Smooth muscle cell (in vitro differentiated cells): ENCODE data around the gene PHLPP2. TPM values are rescaled to one million over a fixed set of nuclear protein-coding genes. Genes with fewer than 3 reads are reported as not detected.
A peak's percentile ranks its signal among the peaks of the same experiment; 100 is the strongest.

Experiments
- DNase-seq: peaks from one replicate; lab custom pipeline; 2025; ENCODE audit not compliant: unreplicated experiment; lab: John Stamatoyannopoulos, UW
- H2AFZ ChIP-seq: fragments of 200-600 bp; sonication (generic); 2 replicates; pipeline ENCODE4 v1.6.0; 2016; ENCODE audit warnings: antibody characterized with exemption, low read depth, mild to moderate bottlenecking
- H3F3A ChIP-seq: fragments of 200-600 bp; sonication (generic); 2 replicates; pipeline ENCODE4 v1.6.0; 2017; ENCODE audit warnings: antibody characterized with exemption, low read depth
- H3K27ac ChIP-seq: fragments of 200-600 bp; sonication (generic); 2 replicates; pipeline ENCODE4 v1.5.1; 2016; ENCODE audit warnings: low read depth, mild to moderate bottlenecking
- H3K27me3 ChIP-seq: fragments of 200-600 bp; sonication (generic); 2 replicates; pipeline ENCODE4 v1.6.1; 2016; ENCODE audit warnings: low read depth, mild to moderate bottlenecking
- H3K36me3 ChIP-seq: fragments of 200-600 bp; sonication (generic); 2 replicates; pipeline ENCODE4 v1.5.1; 2016; ENCODE audit warnings: low read depth
- H3K4me1 ChIP-seq: fragments of 200-600 bp; sonication (generic); 2 replicates; pipeline ENCODE4 v1.5.1; 2016; ENCODE audit warnings: low read depth
- H3K4me2 ChIP-seq: fragments of 200-600 bp; sonication (generic); 2 replicates; pipeline ENCODE4 v1.6.0; 2016; ENCODE audit warnings: mild to moderate bottlenecking
- H3K4me3 ChIP-seq: fragments of 200-600 bp; sonication (generic); 2 replicates; pipeline ENCODE4 v1.5.1; 2016; ENCODE audit warnings: mild to moderate bottlenecking
- H3K79me2 ChIP-seq: fragments of 200-600 bp; sonication (generic); 2 replicates; pipeline ENCODE4 v1.6.0; 2016; ENCODE audit warnings: low read depth, mild to moderate bottlenecking
- H3K9ac ChIP-seq: fragments of 200-600 bp; sonication (generic); 2 replicates; pipeline ENCODE4 v1.6.0; 2016; ENCODE audit warnings: low read depth
- H3K9me3 ChIP-seq: fragments of 200-600 bp; sonication (generic); replicated peaks from 2 replicates; pipeline ENCODE4 v1.5.1; 2016; ENCODE audit warnings: low read depth
- H4K20me1 ChIP-seq: fragments of 200-600 bp; sonication (generic); 2 replicates; pipeline ENCODE4 v1.6.0; 2016; ENCODE audit warnings: low read depth
- WGBS: methylation state at CpG from one replicate; pipeline ENCODE4 v1.1.7; 2016; ENCODE audit warnings: low lambda C conversion rate; 5-methylcytosine and 5-hydroxymethylcytosine counted together
- polyA plus RNA-seq: library from polyadenylated mRNA; unstranded; fragments of >200 nt; fragmentation: Nextera tagmentation; extraction: Ambion mirVana; gene quantifications from 2 replicates; pipeline ENCODE4 v1.2.1, GENCODE V29; 2016
- total RNA-seq: library from RNA; depleted of rRNA; stranded (reverse); fragments of >200 nt; gene quantifications from 2 replicates; pipeline ENCODE4 v1.2.3, GENCODE V29; 2014
- TF ChIP-seq, protein P1 (sequence below): fragments of 200-600 bp; sonication (generic); IDR thresholded peaks from 2 replicates; pipeline ENCODE4 v1.5.1; 2017; ENCODE audit warnings: borderline replicate concordance, mild to moderate bottlenecking, antibody characterized with exemption; ENCODE audit not compliant: insufficient read depth, poor library complexity, severe bottlenecking

Gene PHLPP2
- total and polyA plus RNA-seq, 2 experiments from 2014 or later, result 2.3 to 5.3 TPM

DNA sequence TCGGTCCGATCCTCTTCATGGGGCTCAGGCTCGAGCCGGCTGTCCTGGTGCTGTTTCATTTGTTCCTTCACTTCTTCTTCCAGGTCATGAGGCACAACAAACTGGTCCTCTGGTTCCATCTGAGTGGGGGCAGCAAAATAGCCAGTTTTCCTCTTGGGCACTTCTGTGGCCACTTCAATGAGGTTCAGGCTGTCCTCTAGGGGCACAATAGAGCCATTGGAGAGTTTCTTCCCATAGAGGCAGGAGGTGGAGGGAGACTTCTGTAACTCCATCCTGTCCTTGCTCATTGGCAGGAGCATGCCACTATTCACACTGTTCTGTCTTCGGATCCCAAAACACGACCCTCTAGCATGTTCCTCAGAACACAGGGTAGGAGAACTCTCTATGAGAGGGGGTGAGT lies 75.6 kb downstream of the PHLPP2 start:
- H3K36me3 ChIP-seq, result peaks cover 8% of the 10 kb centered on the region
- no peak overlapping the region for H2AFZ ChIP-seq
- no peak overlapping the region for H3K9ac ChIP-seq
- no peaks in the 10 kb centered on the region for H3K79me2 ChIP-seq
- DNase-seq, result no peak
- TF ChIP-seq, protein P1, sequence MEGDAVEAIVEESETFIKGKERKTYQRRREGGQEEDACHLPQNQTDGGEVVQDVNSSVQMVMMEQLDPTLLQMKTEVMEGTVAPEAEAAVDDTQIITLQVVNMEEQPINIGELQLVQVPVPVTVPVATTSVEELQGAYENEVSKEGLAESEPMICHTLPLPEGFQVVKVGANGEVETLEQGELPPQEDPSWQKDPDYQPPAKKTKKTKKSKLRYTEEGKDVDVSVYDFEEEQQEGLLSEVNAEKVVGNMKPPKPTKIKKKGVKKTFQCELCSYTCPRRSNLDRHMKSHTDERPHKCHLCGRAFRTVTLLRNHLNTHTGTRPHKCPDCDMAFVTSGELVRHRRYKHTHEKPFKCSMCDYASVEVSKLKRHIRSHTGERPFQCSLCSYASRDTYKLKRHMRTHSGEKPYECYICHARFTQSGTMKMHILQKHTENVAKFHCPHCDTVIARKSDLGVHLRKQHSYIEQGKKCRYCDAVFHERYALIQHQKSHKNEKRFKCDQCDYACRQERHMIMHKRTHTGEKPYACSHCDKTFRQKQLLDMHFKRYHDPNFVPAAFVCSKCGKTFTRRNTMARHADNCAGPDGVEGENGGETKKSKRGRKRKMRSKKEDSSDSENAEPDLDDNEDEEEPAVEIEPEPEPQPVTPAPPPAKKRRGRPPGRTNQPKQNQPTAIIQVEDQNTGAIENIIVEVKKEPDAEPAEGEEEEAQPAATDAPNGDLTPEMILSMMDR, result no peak
- 91% methylated on average over 6 of the region's 6 CpGs for WGBS
- no peaks in the 10 kb centered on the region for H3K9me3 ChIP-seq
- no peak overlapping the region for H3K4me2 ChIP-seq
- no peak overlapping the region for H3K27ac ChIP-seq
- H3K4me3 ChIP-seq, result no peak overlapping the region
- no peaks in the 10 kb centered on the region for H3F3A ChIP-seq
- H3K27me3 ChIP-seq, result no peaks in the 10 kb centered on the region
- no peaks in the 10 kb centered on the region for H3K4me1 ChIP-seq
- H4K20me1 ChIP-seq, result no peaks in the 10 kb centered on the region

GRCh38 chr16:71648162-71648561 lies 76.3 kb downstream of the PHLPP2 start:
- Histone ChIP-seq H2AFZ (no peak overlapping the region), H3K9me3 (no peaks in the 10 kb centered on the region), H3K27me3 (no peaks in the 10 kb centered on the region), H3K79me2 (no peaks in the 10 kb centered on the region), H3K9ac (no peak overlapping the region), H3F3A (no peaks in the 10 kb centered on the region), H3K4me3 (no peak overlapping the region), H3K4me1 (no peaks in the 10 kb centered on the region), H3K4me2 (no peak overlapping the region), H3K36me3 (peaks cover 8% of the 10 kb centered on the region), H4K20me1 (no peaks in the 10 kb centered on the region), H3K27ac (no peak overlapping the region)
- WGBS, result 91% methylated on average over 2 of the region's 2 CpGs
- TF ChIP-seq, protein P1, result no peak
- no peak for DNase-seq

- Histone ChIP-seq H3F3A (no peaks in the 10 kb centered on the region), H3K27ac (no peak overlapping the region), H4K20me1 (no peaks in the 10 kb centered on the region), H3K9me3 (no peaks in the 10 kb centered on the region), H3K27me3 (no peaks in the 10 kb centered on the region), H3K4me1 (no peaks in the 10 kb centered on the region), H3K4me2 (no peak overlapping the region), H2AFZ (no peak overlapping the region), H3K4me3 (no peak overlapping the region), H3K9ac (no peak overlapping the region), H3K36me3 (peaks cover 5% of the 10 kb centered on the region), H3K79me2 (no peaks in the 10 kb centered on the region)
- 97% methylated on average over 7 of the region's 7 CpGs for WGBS
- no peak for DNase-seq
- TF ChIP-seq, protein P1, result no peak
These were observed 77.1 kb downstream of the PHLPP2 start for GRCh38 chr16:71647391-71647790.

GRCh38 chr16:71645450-71645849 lies 79.1 kb downstream of the PHLPP2 start:
- Histone ChIP-seq H3K9ac (no peak overlapping the region), H3K79me2 (no peaks in the 10 kb centered on the region), H3K4me1 (no peaks in the 10 kb centered on the region), H3K4me2 (no peak overlapping the region), H3K27me3 (no peaks in the 10 kb centered on the region), H3K4me3 (no peak overlapping the region), H2AFZ (no peak overlapping the region), H4K20me1 (no peaks in the 10 kb centered on the region), H3K9me3 (no peaks in the 10 kb centered on the region), H3K36me3 (no peaks in the 10 kb centered on the region), H3F3A (no peaks in the 10 kb centered on the region), H3K27ac (no peak overlapping the region)
- 82% methylated on average over 4 of the region's 4 CpGs for WGBS
- TF ChIP-seq, protein P1, result peak; percentile 27
- no peak for DNase-seq
